Natural killer cell (primary cell): ENCODE data around the gene PJA2. TPM values are rescaled to one million over a fixed set of nuclear protein-coding genes. Genes with fewer than 3 reads are reported as not detected.
"Not testable (repeated sequence)": the region's sequence is repeated elsewhere in the genome, so short reads cannot be mapped to it uniquely, and the experiment has no call there.

Experiments used
- ATAC-seq, 3 donors: fragments of 150-1000 bp in 2 of 3; fragments of 200-7000 bp in 1 of 3; cut with Tn5 transposase; 1 replicate in 1 of 3; 2 replicates in 2 of 3; pipeline ENCODE4 v1.10.0; 2021; ENCODE audit warnings: mild to moderate bottlenecking in 2 of 3, moderate library complexity in 2 of 3
- DNase-seq, 2 donors: peaks; one replicate each; pipeline versions ENCODE4 v3.0.0 to v3.0.0-alpha.2; 2013 to 2021; ENCODE audit warnings: mixed read lengths in 1 of 2
- H3K27ac ChIP-seq: one replicate; pipeline ENCODE4 v1.5.1; 2013; ENCODE audit warnings: mild to moderate bottlenecking, low read length
- H3K27me3 ChIP-seq: one replicate; pipeline ENCODE4 v1.6.1; 2013; ENCODE audit warnings: low read length; ENCODE audit not compliant: control insufficient read depth, insufficient read depth
- H3K36me3 ChIP-seq: one replicate; pipeline ENCODE4 v1.6.1; 2013; ENCODE audit warnings: low read length; ENCODE audit not compliant: control insufficient read depth, insufficient read depth
- H3K4me1 ChIP-seq: one replicate; pipeline ENCODE4 v1.6.1; 2013; ENCODE audit warnings: low read length; ENCODE audit not compliant: control insufficient read depth, insufficient read depth
- H3K4me3 ChIP-seq: one replicate; pipeline ENCODE4 v1.5.1; 2013; ENCODE audit warnings: low read length
- H3K9me3 ChIP-seq: one replicate; pipeline ENCODE4 v1.6.1; 2013; ENCODE audit warnings: low read length; ENCODE audit not compliant: control insufficient read depth, insufficient read depth
- H3K27ac Mint-ChIP-seq, 2 donors: one replicate each; pipeline ENCODE4 v1.8.0; 2022; ENCODE audit warnings: mild to moderate bottlenecking in 2 of 2, mixed read lengths in 2 of 2, moderate library complexity in 1 of 2
- H3K27me3 Mint-ChIP-seq, 2 donors: one replicate each; pipeline ENCODE4 v1.8.0; 2022; ENCODE audit warnings: low read depth in 2 of 2, mixed read lengths in 2 of 2
- H3K36me3 Mint-ChIP-seq: one replicate; pipeline ENCODE4 v1.8.0; 2022; ENCODE audit warnings: mixed read lengths
- H3K4me1 Mint-ChIP-seq, 2 donors: one replicate each; pipeline ENCODE4 v1.8.0; 2022; ENCODE audit warnings: mixed read lengths in 2 of 2
- H3K4me3 Mint-ChIP-seq: one replicate; pipeline ENCODE4 v1.8.0; 2022; ENCODE audit warnings: mild to moderate bottlenecking, moderate library complexity, mixed read lengths
- H3K9me3 Mint-ChIP-seq, 2 donors: one replicate each; pipeline ENCODE4 v1.8.0; 2022; ENCODE audit warnings: mixed read lengths in 2 of 2
- CTCF ChIP-seq: fragments of 200-600 bp; IDR thresholded peaks from one replicate; pipeline ENCODE4 v1.8.0; 2022; ENCODE audit warnings: antibody characterized with exemption
- WGBS: methylation state at CpG from one replicate; pipeline ENCODE4 v1.1.7; 2013; ENCODE audit warnings: missing lambda C conversion rate; ENCODE audit not compliant: insufficient coverage; 5-methylcytosine and 5-hydroxymethylcytosine counted together
- intact Hi-C: fragments of 100-400 bp; cut with micrococcal nuclease; formaldehyde crosslinking; loops from one replicate; pipeline ENCODE4 v1.14.2; 2022
- total RNA-seq, 4 donors: library from RNA; stranded (reverse); fragments of 120-200 nt in 1 of 4; gene quantifications; one replicate each; pipeline versions ENCODE4 v1.2.3 to v1.2.4, GENCODE V29; 2013 to 2022

PJA2 gene
- total RNA-seq, 3 donors from 2014 or later (not counting 1 experiment from before 2014, with no cell fraction given): 85.6 to 99.8 (median 90.8) TPM

GRCh38 chr5:109448838-109449237 lies 39.1 kb upstream of the PJA2 start:
- no peaks in the 10 kb centered on the region for H3K36me3 ChIP-seq
- Mint-ChIP-seq H3K9me3 (no peaks in the 10 kb centered on the region), H3K4me1 (peaks cover 0 to 9% of the 10 kb centered on the region in 2 donors), H3K27me3 (peaks cover 0 to 14% of the 10 kb centered on the region in 2 donors), H3K27ac (no peak overlapping the region), H3K4me3 (no peak overlapping the region), H3K36me3 (no peaks in the 10 kb centered on the region)
- no peak overlapping the region for H3K27ac ChIP-seq
- DNase-seq (no peak), ATAC-seq (no peak)
- H3K4me1 ChIP-seq: no peaks in the 10 kb centered on the region
- TF ChIP-seq CTCF: no peak
- H3K9me3 ChIP-seq: no peaks in the 10 kb centered on the region
- no peaks in the 10 kb centered on the region for H3K27me3 ChIP-seq
- intact Hi-C loops: no loop called here
- no peak overlapping the region for H3K4me3 ChIP-seq
- 82% methylated on average over 4 of the region's 4 CpGs for WGBS

- H3K4me1 Mint-ChIP-seq: no peaks in the 10 kb centered on the region
- intact Hi-C loops: loop anchor here (2.0 to 10.0 kb wide), 3 partner anchors 52 to 797 kb away; no protein-coding TSS in a partner anchor
- ATAC-seq: no peak
- no peaks in the 10 kb centered on the region for H3K27me3 ChIP-seq
- no peak for TF ChIP-seq CTCF
- H3K4me3 ChIP-seq: no peak overlapping the region
- H3K27ac Mint-ChIP-seq: no peak overlapping the region
- no CpG with 5 or more reads among the region's 1 CpG for WGBS
- no peaks in the 10 kb centered on the region for H3K9me3 ChIP-seq
- H3K27ac ChIP-seq: no peak overlapping the region
- DNase-seq: no peak
- no peaks in the 10 kb centered on the region for H3K36me3 Mint-ChIP-seq
- H3K27me3 Mint-ChIP-seq: peaks cover 9 to 13% of the 10 kb centered on the region in 2 donors
- H3K9me3 Mint-ChIP-seq: no peaks in the 10 kb centered on the region
- no peak overlapping the region for H3K4me3 Mint-ChIP-seq
- H3K4me1 ChIP-seq: no peaks in the 10 kb centered on the region
- no peaks in the 10 kb centered on the region for H3K36me3 ChIP-seq
These were observed 29.8 kb upstream of the PJA2 start for GRCh38 chr5:109439590-109439989.

- Mint-ChIP-seq H3K4me3 (no peak overlapping the region), H3K27ac (no peak overlapping the region), H3K36me3 (no peaks in the 10 kb centered on the region), H3K27me3 (peaks cover 11 to 25% of the 10 kb centered on the region in 2 donors), H3K9me3 (no peaks in the 10 kb centered on the region), H3K4me1 (no peaks in the 10 kb centered on the region)
- Histone ChIP-seq H3K27me3 (no peaks in the 10 kb centered on the region), H3K9me3 (no peaks in the 10 kb centered on the region), H3K27ac (no peak overlapping the region), H3K36me3 (no peaks in the 10 kb centered on the region), H3K4me1 (no peaks in the 10 kb centered on the region), H3K4me3 (no peak overlapping the region)
- no peak for TF ChIP-seq CTCF
- 100% methylated on average over 3 of the region's 3 CpGs for WGBS
- DNase-seq (no peak), ATAC-seq (no peak)
- intact Hi-C loops: no loop called here
These were observed 16.3 kb upstream of the PJA2 start for GRCh38 chr5:109426075-109426474.

GRCh38 chr5:109425521-109425920 lies 15.7 kb upstream of the PJA2 start:
- WGBS: 100% methylated on average over 3 of the region's 5 CpGs
- DNase-seq, H3K27ac ChIP-seq, ATAC-seq, H3K36me3 ChIP-seq, H3K27ac Mint-ChIP-seq, H3K36me3 Mint-ChIP-seq, H3K4me1 ChIP-seq, H3K4me1 Mint-ChIP-seq, H3K4me3 Mint-ChIP-seq, intact Hi-C loops, H3K9me3 ChIP-seq, H3K27me3 ChIP-seq, H3K4me3 ChIP-seq, H3K9me3 Mint-ChIP-seq: not testable (repeated sequence)
- peaks cover 11 to 25% of the 10 kb centered on the region in 2 donors for H3K27me3 Mint-ChIP-seq
